Measurements from ENCODE around the gene SYCN. TPM values are rescaled to one million over a fixed set of nuclear protein-coding genes. Genes with fewer than 3 reads are reported as not detected.

Gene SYCN
- total RNA-seq, 3 donors from 2014 or later (not counting 1 experiment from before 2014, with no cell fraction given), result not detected

DNA sequence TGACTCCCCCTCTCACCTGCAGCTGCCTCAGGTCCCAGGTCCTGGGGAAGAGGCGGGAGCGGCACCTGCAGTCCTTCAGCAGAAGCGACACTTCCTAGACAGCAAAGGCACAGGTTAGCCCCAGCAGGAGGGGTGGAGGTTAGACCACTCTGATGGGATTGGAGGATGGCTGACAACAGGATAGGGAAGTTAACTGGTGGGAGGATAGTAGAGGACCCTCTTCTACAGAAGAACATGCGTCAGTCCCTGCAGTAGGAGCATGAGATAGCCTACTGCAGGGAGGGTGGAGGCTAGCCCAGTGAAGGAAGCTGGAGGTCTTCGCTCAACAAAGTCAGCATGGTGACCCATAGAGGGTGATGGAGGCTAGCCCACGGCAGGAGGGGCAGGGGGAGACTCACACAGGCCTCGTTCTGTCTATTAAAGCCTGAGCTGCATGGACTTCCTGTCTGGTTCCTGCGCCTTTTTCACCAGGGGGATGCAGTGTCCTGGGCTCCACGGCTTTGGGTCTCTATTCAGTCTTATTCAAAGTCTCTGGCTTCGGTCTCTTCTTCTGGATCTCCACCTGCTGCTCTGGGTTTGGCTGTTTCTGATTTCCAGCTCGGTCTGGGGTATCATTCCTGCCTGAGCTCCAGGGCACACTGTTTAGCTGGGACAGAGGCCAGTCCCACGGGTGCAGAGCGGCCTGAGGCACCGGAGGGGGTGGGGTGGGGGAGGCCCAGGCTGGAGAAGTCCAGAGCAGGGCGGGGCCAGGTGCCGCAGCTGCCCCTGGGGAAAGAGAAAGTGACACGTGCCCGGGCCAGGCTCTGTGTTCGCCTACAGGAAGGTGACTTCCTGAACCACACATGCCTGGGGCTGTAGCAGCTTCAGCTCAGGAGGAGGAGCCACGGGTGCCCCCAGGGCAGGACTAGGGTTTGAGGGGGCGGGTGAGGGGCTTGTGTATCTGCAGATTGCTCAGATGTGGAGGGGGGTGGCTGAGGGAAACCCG, 33.4 kb upstream of the SYCN start:
- peak overlapping the region; percentile 14 for H3K27ac ChIP-seq (ENCODE audit: low read length)
- peak overlapping the region in 1 of 2 donors; percentile 78 for H3K27ac Mint-ChIP-seq
- TF ChIP-seq, protein P1, sequence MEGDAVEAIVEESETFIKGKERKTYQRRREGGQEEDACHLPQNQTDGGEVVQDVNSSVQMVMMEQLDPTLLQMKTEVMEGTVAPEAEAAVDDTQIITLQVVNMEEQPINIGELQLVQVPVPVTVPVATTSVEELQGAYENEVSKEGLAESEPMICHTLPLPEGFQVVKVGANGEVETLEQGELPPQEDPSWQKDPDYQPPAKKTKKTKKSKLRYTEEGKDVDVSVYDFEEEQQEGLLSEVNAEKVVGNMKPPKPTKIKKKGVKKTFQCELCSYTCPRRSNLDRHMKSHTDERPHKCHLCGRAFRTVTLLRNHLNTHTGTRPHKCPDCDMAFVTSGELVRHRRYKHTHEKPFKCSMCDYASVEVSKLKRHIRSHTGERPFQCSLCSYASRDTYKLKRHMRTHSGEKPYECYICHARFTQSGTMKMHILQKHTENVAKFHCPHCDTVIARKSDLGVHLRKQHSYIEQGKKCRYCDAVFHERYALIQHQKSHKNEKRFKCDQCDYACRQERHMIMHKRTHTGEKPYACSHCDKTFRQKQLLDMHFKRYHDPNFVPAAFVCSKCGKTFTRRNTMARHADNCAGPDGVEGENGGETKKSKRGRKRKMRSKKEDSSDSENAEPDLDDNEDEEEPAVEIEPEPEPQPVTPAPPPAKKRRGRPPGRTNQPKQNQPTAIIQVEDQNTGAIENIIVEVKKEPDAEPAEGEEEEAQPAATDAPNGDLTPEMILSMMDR (IDR thresholded peaks at IDR 0.05), result no peak
- 35% methylated on average over 22 of the region's 22 CpGs for WGBS (ENCODE audit: insufficient coverage)
- no peaks in the 10 kb centered on the region for H3K36me3 ChIP-seq (ENCODE audit: control insufficient read depth, insufficient read depth, low read length)
- H3K9me3 ChIP-seq (ENCODE audit: control insufficient read depth, insufficient read depth, low read length), result no peaks in the 10 kb centered on the region
- DNase-seq (peak in 1 of 2 donors; percentile 60), ATAC-seq (peak; percentile 35 to 68 (median 53))
- intact Hi-C loops (cut with micrococcal nuclease), result no loop called here
- no peak overlapping the region for H3K4me3 ChIP-seq (ENCODE audit: low read length)
- no peaks in the 10 kb centered on the region for H3K27me3 Mint-ChIP-seq (ENCODE audit: low read depth in 2 of 2)
- peak overlapping the region; percentile 45 for H3K4me3 Mint-ChIP-seq
- H3K36me3 Mint-ChIP-seq, result no peaks in the 10 kb centered on the region
- H3K27me3 ChIP-seq (ENCODE audit: control insufficient read depth, insufficient read depth, low read length), result no peaks in the 10 kb centered on the region
- peaks cover 28% of the 10 kb centered on the region for H3K4me1 ChIP-seq (ENCODE audit: control insufficient read depth, insufficient read depth, low read length)
- no peaks in the 10 kb centered on the region for H3K9me3 Mint-ChIP-seq
- H3K4me1 Mint-ChIP-seq, result peaks cover 19 to 30% of the 10 kb centered on the region in 2 donors

DNA sequence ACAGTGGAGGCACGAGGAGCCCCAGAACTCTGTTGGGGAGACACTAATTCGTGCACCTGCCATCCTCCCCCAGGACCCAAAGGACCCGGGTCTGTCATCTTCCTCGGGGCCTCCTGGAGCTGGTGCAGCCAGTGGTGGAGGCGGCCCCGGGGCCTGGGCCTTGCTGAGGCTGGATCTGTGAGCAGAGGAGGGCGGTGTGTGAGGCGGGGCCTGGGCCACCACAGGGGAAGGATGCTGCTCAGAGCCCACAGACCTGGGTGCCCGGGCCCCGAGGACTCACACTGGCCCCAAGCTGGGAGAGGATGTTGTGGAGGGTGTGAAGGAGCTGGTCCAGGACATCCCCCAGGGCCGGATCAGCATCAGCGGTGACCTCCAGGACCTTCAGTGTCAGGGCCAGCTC, 32.5 kb upstream of the SYCN start:
- H3K27ac Mint-ChIP-seq, result peak overlapping the region in 1 of 2 donors; percentile 78
- H3K36me3 ChIP-seq (ENCODE audit: control insufficient read depth, insufficient read depth, low read length), result no peaks in the 10 kb centered on the region
- intact Hi-C loops (cut with micrococcal nuclease), result no loop called here
- DNase-seq (peak; percentile 48 to 52), ATAC-seq (peak; percentile 65 to 87 (median 84))
- TF ChIP-seq, protein P1 (IDR thresholded peaks at IDR 0.05), result no peak
- no peak overlapping the region for H3K27ac ChIP-seq (ENCODE audit: low read length)
- 49% methylated on average over 12 of the region's 12 CpGs for WGBS (ENCODE audit: insufficient coverage)
- no peaks in the 10 kb centered on the region for H3K27me3 ChIP-seq (ENCODE audit: control insufficient read depth, insufficient read depth, low read length)
- no peaks in the 10 kb centered on the region for H3K36me3 Mint-ChIP-seq
- H3K4me3 Mint-ChIP-seq, result no peak overlapping the region
- H3K4me3 ChIP-seq (ENCODE audit: low read length), result no peak overlapping the region
- H3K27me3 Mint-ChIP-seq (ENCODE audit: low read depth in 2 of 2), result no peaks in the 10 kb centered on the region
- peaks cover 28% of the 10 kb centered on the region for H3K4me1 ChIP-seq (ENCODE audit: control insufficient read depth, insufficient read depth, low read length)
- H3K4me1 Mint-ChIP-seq, result peaks cover 19 to 30% of the 10 kb centered on the region in 2 donors
- H3K9me3 Mint-ChIP-seq, result no peaks in the 10 kb centered on the region
- H3K9me3 ChIP-seq (ENCODE audit: control insufficient read depth, insufficient read depth, low read length), result no peaks in the 10 kb centered on the region

DNA sequence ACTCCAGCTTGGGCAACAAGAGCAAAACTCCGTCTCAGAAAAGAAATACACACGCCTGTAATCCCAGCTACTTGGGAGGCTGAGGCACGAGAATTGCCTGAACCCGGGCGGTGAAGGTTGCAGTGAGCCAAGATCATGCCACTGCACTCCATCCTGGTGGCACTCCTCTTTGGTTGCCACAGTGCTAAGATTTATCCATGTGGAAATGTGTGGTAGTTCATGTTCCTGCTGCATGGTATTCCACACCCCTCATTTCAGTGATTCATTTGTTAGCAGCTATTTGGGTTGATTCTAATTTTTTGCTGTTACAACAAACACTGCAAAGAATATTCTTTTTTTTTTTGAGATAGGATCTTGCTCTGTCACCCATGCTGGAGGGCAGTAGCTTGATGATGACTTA, 28.6 kb upstream of the SYCN start:
- Histone ChIP-seq H3K9me3 (ENCODE audit: control insufficient read depth, insufficient read depth, low read length) (no peaks in the 10 kb centered on the region), H3K4me1 (ENCODE audit: control insufficient read depth, insufficient read depth, low read length) (peaks cover 19% of the 10 kb centered on the region), H3K27ac (ENCODE audit: low read length) (no peak overlapping the region), H3K36me3 (ENCODE audit: control insufficient read depth, insufficient read depth, low read length) (no peaks in the 10 kb centered on the region), H3K4me3 (ENCODE audit: low read length) (no peak overlapping the region), H3K27me3 (ENCODE audit: control insufficient read depth, insufficient read depth, low read length) (no peaks in the 10 kb centered on the region)
- TF ChIP-seq, protein P1 (IDR thresholded peaks at IDR 0.05), result no peak
- intact Hi-C loops (cut with micrococcal nuclease), result no loop called here
- no peak for ATAC-seq
- Mint-ChIP-seq H3K4me1 (peaks cover 9 to 19% of the 10 kb centered on the region in 2 donors), H3K4me3 (no peak overlapping the region), H3K36me3 (no peaks in the 10 kb centered on the region), H3K27me3 (ENCODE audit: low read depth in 2 of 2) (no peaks in the 10 kb centered on the region), H3K27ac (no peak overlapping the region), H3K9me3 (no peaks in the 10 kb centered on the region)
- no peak for DNase-seq
- 92% methylated on average over 5 of the region's 5 CpGs for WGBS (ENCODE audit: insufficient coverage)

Measured in natural killer cell (primary cell).